Endodermal cell (in vitro differentiated cells): Measurements from ENCODE around the gene CSTPP1. TPM values are rescaled to one million over a fixed set of nuclear protein-coding genes. Genes with fewer than 3 reads are reported as not detected.
A peak's percentile ranks its signal among the peaks of the same experiment; 100 is the strongest.

Experiments used
- DNase-seq: peaks from one replicate; pipeline ENCODE4 v3.0.0-alpha.2; 2017
- H3K27ac ChIP-seq: 2 replicates; pipeline ENCODE4 v1.5.1; 2013; ENCODE audit warnings: mild to moderate bottlenecking, low read depth, low read length, moderate library complexity
- H3K27me3 ChIP-seq: 2 replicates; pipeline ENCODE4 v1.6.1; 2013; ENCODE audit warnings: mild to moderate bottlenecking, low read length, moderate library complexity; ENCODE audit not compliant: insufficient read depth, control insufficient read depth, poor library complexity, severe bottlenecking
- H3K36me3 ChIP-seq: 2 replicates; pipeline ENCODE4 v1.7.0; 2013; ENCODE audit warnings: mild to moderate bottlenecking, low read length, moderate library complexity; ENCODE audit not compliant: control insufficient read depth, insufficient read depth
- H3K4me1 ChIP-seq: one replicate; pipeline ENCODE4 v1.7.0; 2013; ENCODE audit warnings: low read length; ENCODE audit not compliant: control insufficient read depth, insufficient read depth
- H3K4me3 ChIP-seq: 2 replicates; pipeline ENCODE4 v1.5.1; 2013; ENCODE audit warnings: mild to moderate bottlenecking, low read length, moderate library complexity
- H3K9ac ChIP-seq: 2 replicates; pipeline ENCODE4 v1.6.1; 2013; ENCODE audit warnings: mild to moderate bottlenecking, low read length, moderate library complexity; ENCODE audit not compliant: poor library complexity, severe bottlenecking; ENCODE audit errors: extremely low read depth
- H3K9me3 ChIP-seq: 2 replicates; pipeline ENCODE4 v1.6.1; 2013; ENCODE audit warnings: mild to moderate bottlenecking, low read length, moderate library complexity; ENCODE audit not compliant: control insufficient read depth
- H3K27ac Mint-ChIP-seq: 2 replicates; pipeline ENCODE4 v1.8.0; 2020; ENCODE audit warnings: mixed read lengths
- H3K27me3 Mint-ChIP-seq: 2 replicates; pipeline ENCODE4 v1.8.0; 2021; ENCODE audit warnings: mild to moderate bottlenecking, mixed read lengths; ENCODE audit not compliant: insufficient read depth
- H3K36me3 Mint-ChIP-seq: 2 replicates; pipeline ENCODE4 v1.8.0; 2020; ENCODE audit warnings: low read depth, mixed read lengths
- H3K4me1 Mint-ChIP-seq: 2 replicates; pipeline ENCODE4 v1.8.0; 2020; ENCODE audit warnings: mixed read lengths
- H3K4me3 Mint-ChIP-seq: 2 replicates; pipeline ENCODE4 v1.8.0; 2020; ENCODE audit warnings: mild to moderate bottlenecking, moderate library complexity, mixed read lengths
- H3K9me3 Mint-ChIP-seq: 2 replicates; pipeline ENCODE4 v1.8.0; 2020; ENCODE audit warnings: mild to moderate bottlenecking, mixed read lengths
- CTCF ChIP-seq: fragments of 200-600 bp; sonication (generic); conservative IDR thresholded peaks from 2 replicates; pipeline ENCODE4 v1.5.0; 2021; ENCODE audit warnings: antibody characterized with exemption, mild to moderate bottlenecking
- WGBS, 2 experiments: methylation state at CpG; one replicate each; pipeline versions ENCODE4 v1.1.5 to v1.1.7; 2013; ENCODE audit warnings: missing lambda C conversion rate in 2 of 2, mixed read lengths in 1 of 2; ENCODE audit not compliant: insufficient coverage in 1 of 2, insufficient read length in 1 of 2; 5-methylcytosine and 5-hydroxymethylcytosine counted together
- total RNA-seq, 2 donors: library from RNA; stranded (reverse); fragmentation: NEBNext Ultra II Directional in 1 of 2; extraction: Animal tissue kit (Norgen Biotek cat#: 25700) in 1 of 2; gene quantifications; 2 replicates in 1 of 2; 3 replicates in 1 of 2; pipeline ENCODE4 v1.2.1, GENCODE V29; 2021

CSTPP1 gene
- total RNA-seq, 2 donors from 2014 or later = 46.7 to 57.6 TPM

GRCh38 chr11:46901156-46901555, 35.4 kb upstream of the CSTPP1 start:
- Mint-ChIP-seq H3K27ac (no peak overlapping the region), H3K9me3 (peaks cover 7% of the 10 kb centered on the region), H3K4me1 (peaks cover 6% of the 10 kb centered on the region), H3K36me3 (peaks cover 15% of the 10 kb centered on the region), H3K27me3 (no peaks in the 10 kb centered on the region), H3K4me3 (no peak overlapping the region)
- H3K4me1 ChIP-seq = no peaks in the 10 kb centered on the region
- H3K9me3 ChIP-seq = no peaks in the 10 kb centered on the region
- no peak overlapping the region for H3K4me3 ChIP-seq
- H3K27ac ChIP-seq = no peak overlapping the region
- TF ChIP-seq CTCF = no peak
- no peak overlapping the region for H3K9ac ChIP-seq
- no peak for DNase-seq
- no peaks in the 10 kb centered on the region for H3K27me3 ChIP-seq
- no peaks in the 10 kb centered on the region for H3K36me3 ChIP-seq
- 100% methylated on average over 3 of the region's 3 CpGs for WGBS, 2 experiments

GRCh38 chr11:46902694-46903093, 33.9 kb upstream of the CSTPP1 start:
- 91 to 93% methylated on average over 3 to 6 of the region's 6 CpGs for WGBS, 2 experiments
- H3K9ac ChIP-seq = no peak overlapping the region

GRCh38 chr11:46903846-46904245, 32.7 kb upstream of the CSTPP1 start:
- H3K9me3 Mint-ChIP-seq = no peaks in the 10 kb centered on the region
- DNase-seq = peak; percentile 30
- peaks cover 19% of the 10 kb centered on the region for H3K4me1 Mint-ChIP-seq
- H3K27me3 ChIP-seq = no peaks in the 10 kb centered on the region
- H3K9me3 ChIP-seq = no peaks in the 10 kb centered on the region
- H3K36me3 Mint-ChIP-seq = peaks cover 8% of the 10 kb centered on the region
- no peak overlapping the region for H3K27ac Mint-ChIP-seq
- H3K4me3 Mint-ChIP-seq = no peak overlapping the region
- H3K9ac ChIP-seq = no peak overlapping the region
- H3K27ac ChIP-seq = peak overlapping the region; percentile 74
- no peaks in the 10 kb centered on the region for H3K36me3 ChIP-seq
- WGBS, 2 experiments = 55 to 75% methylated on average over 4 to 10 of the region's 10 CpGs
- no peak overlapping the region for H3K4me3 ChIP-seq
- TF ChIP-seq CTCF = no peak
- H3K27me3 Mint-ChIP-seq = no peaks in the 10 kb centered on the region
- H3K4me1 ChIP-seq = peaks cover 6% of the 10 kb centered on the region

More at GRCh38 chr11:46902694-46903093, 33.9 kb upstream of the CSTPP1 start:
- Histone ChIP-seq H3K27ac (no peak overlapping the region), H3K4me3 (no peak overlapping the region), H3K27me3 (no peaks in the 10 kb centered on the region), H3K9me3 (no peaks in the 10 kb centered on the region), H3K36me3 (no peaks in the 10 kb centered on the region), H3K4me1 (peaks cover 6% of the 10 kb centered on the region)
- Mint-ChIP-seq H3K27ac (no peak overlapping the region), H3K4me1 (peaks cover 19% of the 10 kb centered on the region), H3K4me3 (no peak overlapping the region), H3K9me3 (peaks cover 7% of the 10 kb centered on the region), H3K36me3 (peaks cover 15% of the 10 kb centered on the region), H3K27me3 (no peaks in the 10 kb centered on the region)
- DNase-seq = no peak
- TF ChIP-seq CTCF = no peak
